CD4-positive, alpha-beta T cell treated with Interleukin-17A for 4 hours (primary cell): ENCODE data around the gene NAT9.

Source experiments
- DNase-seq: peaks from one replicate; pipeline ENCODE4 v3.0.0-alpha.2; 2020; ENCODE audit warnings: mixed read lengths

Gene NAT9

GRCh38 chr17:74742978-74743545 is 33.1 kb downstream of the NAT9 start:
- peak; percentile 49 for DNase-seq

DNA sequence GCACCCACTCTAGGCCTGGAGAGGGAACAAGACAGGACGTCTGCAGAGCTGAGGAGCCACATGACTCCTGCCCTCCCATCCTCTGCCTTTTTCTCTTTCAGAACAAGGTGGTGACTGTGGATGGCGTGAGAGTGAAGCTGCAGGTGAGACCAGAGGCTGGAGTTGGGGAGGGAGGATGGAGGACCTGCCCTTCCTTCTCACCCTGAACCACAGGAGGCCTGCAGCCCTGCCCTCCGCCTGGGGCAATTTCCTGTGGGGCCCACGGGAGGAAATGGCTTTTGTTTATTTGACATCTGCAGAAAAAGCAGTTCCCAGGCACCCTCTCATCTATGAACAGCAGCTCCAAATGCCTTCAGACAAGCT is 34.0 kb downstream of the NAT9 start:
- DNase-seq, result peak; percentile 77

DNA sequence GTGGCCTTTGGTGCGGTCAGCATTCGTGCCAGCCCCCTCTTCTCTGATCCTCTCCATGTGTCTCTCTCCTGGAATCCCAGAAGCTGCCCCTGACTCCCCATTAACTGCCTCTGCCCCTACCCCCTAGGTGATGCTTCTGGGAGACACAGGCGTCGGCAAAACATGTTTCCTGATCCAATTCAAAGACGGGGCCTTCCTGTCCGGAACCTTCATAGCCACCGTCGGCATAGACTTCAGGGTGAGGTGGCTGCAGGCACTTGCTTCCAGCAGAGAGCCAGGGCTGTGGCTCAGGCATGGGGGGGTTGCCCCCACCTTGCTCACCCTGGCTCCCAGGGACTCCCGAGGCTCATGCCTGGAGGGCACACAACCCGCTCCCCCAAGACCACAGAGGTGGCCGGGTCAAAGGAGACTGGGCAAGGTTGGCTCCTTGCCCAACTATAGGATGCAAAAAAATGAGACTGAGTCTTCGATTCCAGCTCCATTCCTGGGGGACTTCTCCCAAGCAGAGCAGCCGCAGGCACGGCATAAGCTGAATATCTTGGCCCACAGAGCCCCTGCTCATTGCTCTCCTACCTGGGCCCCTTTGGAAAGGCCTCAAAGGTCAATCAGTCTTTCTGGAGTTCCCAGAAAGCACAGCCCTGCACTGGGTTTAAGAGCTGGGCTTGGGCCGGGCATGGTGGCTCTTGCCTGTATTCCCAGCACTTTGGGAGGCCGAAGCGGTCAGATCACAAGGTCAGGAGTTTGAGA is 35.3 kb downstream of the NAT9 start:
- DNase-seq, result no peak

- no peak for DNase-seq
Measured at GRCh38 chr17:74740173-74740572, 36.0 kb downstream of the NAT9 start.

DNA sequence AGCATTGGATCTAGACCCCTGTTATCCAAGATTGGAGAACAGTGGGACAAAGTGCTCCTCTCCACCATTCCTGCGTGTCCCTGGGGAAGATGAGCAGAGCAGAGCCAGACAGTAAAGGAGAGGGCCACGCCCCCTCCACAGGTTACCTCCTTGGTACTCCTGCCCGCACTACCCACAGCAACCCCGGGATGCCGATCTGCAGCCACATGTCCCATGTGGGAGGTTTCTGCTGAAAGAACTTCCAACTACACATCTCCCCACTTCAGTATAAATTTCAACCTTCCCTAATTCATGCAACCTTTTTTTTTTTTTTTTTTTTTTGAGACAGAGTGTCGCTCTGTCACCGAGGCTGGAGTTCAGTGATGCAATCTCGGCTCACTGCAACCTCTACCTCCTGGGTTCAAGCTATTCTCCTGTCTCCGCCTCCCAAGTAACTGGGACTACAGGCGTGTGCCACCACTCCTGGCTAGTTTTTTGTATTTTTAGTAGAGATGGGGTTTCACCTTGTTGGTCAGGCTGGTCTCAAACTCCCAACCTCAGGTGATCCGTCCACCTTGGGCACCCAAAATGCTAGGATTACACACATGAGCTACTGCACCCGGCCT is 36.8 kb downstream of the NAT9 start:
- peak; percentile 60 for DNase-seq

DNA sequence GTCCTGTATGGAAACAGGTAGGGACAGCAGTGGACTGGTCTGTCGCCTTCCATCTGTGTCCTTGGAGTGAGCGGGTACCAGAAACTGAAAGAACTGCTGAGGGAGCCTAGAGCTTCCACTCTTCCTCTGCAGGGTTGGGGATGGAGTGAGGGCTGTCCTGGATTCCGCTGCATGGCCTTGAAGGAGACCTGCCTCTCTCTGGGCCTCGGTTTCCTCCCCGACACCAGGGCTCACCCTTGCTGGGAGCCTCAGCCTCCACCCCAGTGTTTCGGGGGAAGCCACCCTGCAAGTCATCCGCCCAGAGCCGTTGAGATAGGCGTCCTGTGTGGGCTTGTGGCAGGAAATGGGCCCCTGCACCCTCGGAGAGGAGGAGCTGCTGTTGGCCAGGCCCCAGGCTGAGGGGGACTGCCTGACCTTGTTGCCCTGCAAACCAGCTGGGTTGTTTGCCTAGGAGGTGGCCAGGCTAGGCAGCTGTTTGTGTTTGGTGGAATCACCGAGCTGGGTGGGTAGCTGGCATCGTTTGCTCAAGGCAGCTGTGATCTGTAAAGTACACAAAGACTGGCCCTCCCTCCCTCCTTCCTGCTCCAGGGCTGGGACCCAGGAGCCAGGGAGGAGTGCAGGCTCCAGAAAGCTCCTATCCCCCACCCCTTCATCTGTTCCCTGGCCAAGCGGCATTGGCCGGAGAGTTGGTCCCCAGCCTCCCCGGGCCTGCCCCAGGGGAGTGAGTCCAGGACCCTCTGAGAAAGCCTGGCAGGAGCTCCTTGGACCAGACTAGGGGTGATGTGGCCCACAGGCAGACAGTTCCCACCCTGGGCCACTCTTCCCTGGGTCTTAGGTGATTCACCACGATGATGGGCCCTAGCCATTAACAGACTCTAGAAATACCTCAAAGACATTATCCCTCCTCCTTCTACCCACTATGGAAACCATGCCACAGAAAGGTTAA is 37.8 kb downstream of the NAT9 start:
- DNase-seq, result peak; percentile 85

DNA sequence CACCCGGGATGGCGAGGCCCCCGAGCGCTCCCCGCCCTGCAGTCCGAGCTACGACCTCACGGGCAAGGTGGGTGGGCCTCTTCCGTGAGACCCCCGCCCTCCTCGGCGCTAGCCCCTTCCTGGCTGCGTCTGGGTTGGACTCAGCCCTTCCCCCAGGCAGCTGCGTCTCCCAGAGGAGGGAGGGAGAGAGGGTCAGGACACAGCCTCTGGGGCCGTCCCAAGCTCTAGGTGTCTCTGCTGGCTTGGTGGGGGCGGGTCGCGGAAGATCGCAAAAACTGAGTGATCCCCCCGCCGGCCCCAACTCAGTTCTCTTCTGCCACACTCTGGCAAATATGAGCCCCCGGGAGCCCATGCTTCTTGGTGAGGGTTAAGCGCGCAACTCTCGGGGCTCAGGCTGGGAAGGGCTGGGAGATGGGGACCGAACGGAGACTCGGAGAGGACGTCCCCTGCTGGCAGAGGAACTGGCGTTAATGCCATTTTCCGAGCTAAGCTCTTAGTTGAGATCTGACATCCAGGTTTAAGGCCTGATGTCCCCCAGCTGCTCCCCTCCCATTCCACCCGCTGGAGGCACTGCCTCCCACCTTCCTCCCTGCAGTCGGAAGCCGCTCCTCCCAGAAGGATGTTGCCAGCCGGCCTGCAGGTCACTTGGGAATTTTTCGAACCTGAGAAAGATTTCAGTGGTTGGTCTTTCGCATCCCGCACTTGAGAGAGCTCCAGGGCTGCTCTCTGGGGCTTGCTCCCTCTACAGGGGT is 38.7 kb downstream of the NAT9 start:
- DNase-seq, result peak; percentile 66

- DNase-seq, result peak; percentile 71
Measured at GRCh38 chr17:74736513-74737298, 39.4 kb downstream of the NAT9 start, which contains the start of gene RAB37. RAB37 (plus strand) TSS chr17:74737256; CDS start chr17:74737273, 17 bp downstream.

DNA sequence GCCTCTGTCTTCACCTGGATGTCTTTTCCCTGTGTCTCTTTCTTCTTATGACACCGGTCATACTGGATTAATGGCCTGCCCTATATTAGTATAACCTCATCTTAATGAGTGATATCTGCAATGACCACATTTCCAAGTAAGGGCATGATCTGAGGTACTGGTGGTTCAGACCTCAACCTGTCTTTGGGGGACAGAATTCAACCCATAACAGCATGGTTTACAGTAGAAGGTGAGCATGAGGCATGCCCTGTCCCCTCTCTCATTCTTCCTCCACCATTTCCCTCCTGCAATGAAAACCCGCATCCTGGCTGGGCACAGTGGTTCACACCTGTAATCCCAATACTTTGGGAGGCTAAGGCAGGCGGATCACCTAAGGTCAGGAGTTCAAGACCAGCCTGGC is 41.9 kb downstream of the NAT9 start:
- no peak for DNase-seq

- no peak for DNase-seq
Measured at GRCh38 chr17:74733365-74734122, 42.6 kb downstream of the NAT9 start.

- DNase-seq, result no peak
Measured at GRCh38 chr17:74732042-74732867, 43.9 kb downstream of the NAT9 start.

GRCh38 chr17:74731347-74731605 is 44.9 kb downstream of the NAT9 start:
- no peak for DNase-seq

DNA sequence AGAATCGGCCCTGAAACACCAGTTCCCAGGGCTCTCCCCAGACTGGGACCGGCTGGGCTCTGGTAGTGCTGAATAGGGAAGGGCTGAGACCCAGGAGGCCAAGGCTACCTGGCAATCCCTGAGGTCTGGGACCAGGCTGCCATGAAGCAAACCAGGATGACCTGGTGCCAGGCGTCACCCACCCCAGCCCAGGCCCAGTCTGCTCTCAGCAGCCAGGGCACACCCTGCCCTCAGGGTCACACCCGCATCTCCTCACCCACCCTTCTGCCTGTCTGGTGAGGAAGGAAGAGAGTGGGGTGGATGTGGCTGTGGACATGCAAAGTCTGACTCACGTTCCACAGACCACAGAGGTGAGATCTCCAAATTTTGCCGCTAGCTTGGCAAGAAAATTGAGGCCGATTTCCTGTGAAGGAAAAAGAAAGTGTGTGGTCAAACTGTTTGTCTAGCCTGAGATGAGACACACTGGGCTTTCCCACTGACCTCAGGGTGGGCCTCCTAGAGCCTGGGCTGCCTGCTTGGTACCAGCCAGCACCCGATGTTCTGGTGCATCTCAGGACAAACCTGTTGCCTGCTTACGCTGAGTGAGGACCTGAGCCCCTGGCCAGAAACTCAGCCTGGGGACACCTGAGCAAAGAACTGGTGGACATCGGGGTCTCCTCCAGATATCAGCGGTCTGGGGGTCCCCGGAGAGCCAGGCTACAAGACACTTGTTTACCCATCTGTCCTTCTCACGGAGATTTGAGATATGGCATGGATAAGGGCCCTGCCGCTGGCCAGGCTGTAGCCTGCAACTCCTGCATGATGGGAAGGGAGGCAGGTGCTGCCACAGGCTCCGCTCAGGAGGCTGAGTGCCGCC is 45.4 kb downstream of the NAT9 start:
- DNase-seq, result peak; percentile 67

DNA sequence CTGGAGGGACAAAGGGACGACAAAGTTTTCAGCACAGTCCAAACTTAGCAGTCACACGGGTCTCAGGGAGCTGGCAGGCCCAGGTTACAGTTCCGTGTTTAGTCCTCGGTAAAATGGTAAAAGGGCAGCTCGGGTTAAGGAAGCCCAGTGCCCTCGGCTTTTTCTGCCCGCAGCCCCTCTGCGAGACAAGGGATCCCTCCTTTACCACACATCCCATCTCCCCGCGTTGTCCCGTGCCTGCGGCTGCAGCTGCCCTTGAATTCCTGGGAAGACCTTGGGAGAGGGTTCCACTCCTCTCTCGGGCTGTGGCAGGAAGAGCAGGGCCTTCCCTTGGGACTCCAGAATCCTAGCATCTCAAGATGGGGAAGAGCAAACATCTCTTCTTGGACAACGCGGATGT is 46.3 kb downstream of the NAT9 start:
- no peak for DNase-seq

GRCh38 chr17:74729368-74729767 is 46.8 kb downstream of the NAT9 start:
- no peak for DNase-seq

GRCh38 chr17:74728702-74729075 is 47.5 kb downstream of the NAT9 start:
- DNase-seq, result no peak

- DNase-seq, result no peak
Measured at GRCh38 chr17:74728033-74728701, 48.0 kb downstream of the NAT9 start.

DNA sequence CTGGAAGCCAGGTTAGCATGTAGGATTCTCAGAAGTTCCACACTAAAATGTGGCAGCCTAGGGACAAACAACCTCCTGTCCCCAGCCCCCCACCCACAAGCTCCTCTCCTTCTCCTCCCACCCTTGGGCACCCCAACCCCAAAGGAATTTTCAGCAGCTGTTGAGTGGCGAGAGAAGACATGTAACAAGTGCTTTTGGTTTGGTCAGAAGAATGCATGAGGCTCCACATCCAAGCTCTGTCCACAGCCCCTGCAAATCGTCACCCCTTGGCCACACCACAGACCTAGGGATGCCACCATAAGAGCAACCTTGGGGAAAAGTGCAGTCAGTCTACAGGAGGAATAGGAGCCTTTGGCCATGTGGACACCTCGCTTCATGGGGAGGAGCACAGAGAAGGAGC is 51.0 kb downstream of the NAT9 start:
- DNase-seq, result no peak

DNA sequence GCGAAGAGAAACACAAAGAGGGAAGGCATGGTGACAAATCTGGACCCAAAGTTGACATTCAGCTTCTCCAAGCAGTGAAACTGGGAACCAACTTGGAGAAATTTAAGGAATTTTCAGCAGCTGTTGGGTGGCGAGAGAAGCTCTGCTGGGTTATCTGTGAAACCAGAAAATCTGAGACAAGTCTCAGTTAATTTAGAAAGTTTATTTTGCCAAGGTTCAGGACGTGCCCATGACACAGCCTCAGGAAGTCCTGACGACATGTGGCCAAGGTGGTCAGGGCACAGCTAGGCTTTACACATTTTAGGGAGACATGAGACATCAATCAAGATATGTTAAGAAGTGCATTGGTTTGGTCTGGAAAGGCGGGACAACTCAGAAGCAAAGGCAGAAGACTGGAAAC is 52.3 kb downstream of the NAT9 start:
- DNase-seq, result no peak
